ENCODE data around the gene MAP2K3.

DNA sequence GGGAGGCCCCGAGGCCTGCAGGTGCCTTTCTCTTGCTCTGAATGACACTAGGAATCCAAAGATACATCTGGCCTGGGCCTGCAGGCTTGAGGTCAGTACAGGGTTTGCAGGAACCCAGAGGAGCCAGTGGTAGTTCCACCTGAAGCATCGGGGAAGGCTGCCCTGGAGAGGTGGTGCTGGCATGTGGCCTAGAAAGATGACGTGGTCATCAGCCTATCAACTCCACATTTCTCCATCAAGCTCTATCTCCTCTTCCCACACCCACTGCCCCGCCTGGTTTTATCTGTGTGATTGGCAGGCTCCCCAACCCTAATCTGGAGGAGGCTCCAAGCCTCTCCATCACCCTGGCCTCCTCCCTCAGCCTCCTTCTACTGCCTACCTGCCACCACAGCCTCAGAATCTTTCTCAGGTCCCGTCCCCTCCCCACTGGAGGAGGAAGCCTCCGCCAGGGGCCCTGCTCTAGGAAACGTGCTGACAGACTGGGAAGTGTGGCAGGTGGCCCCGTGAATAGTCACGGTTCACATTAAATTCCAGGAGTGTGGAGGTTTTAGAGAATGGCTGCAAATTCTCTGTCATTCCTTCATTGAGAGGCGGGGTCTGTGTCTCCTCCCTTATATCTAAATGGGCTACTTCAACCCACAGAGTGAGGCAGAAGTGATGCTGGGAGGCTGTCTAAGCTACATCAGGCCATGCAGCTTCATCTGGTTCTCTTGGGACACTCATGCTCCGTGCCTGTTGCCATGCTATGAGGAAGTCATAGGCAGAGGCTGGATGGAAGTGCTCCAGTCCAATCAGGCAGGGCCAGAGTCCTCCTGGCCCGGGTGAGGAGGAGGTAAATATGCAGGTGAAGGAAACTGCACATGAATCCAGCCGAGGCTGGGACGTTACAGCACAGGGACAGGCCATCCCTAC, 11.4 kb upstream of the MAP2K3 start:
- no peak for TF ChIP-seq EP300 (IDR thresholded peaks at IDR 0.05; ENCODE audit: borderline replicate concordance in 1 of 2, control insufficient read depth in 1 of 2, low read depth in 2 of 2, low read length in 2 of 2)
- TF ChIP-seq, protein P1, sequence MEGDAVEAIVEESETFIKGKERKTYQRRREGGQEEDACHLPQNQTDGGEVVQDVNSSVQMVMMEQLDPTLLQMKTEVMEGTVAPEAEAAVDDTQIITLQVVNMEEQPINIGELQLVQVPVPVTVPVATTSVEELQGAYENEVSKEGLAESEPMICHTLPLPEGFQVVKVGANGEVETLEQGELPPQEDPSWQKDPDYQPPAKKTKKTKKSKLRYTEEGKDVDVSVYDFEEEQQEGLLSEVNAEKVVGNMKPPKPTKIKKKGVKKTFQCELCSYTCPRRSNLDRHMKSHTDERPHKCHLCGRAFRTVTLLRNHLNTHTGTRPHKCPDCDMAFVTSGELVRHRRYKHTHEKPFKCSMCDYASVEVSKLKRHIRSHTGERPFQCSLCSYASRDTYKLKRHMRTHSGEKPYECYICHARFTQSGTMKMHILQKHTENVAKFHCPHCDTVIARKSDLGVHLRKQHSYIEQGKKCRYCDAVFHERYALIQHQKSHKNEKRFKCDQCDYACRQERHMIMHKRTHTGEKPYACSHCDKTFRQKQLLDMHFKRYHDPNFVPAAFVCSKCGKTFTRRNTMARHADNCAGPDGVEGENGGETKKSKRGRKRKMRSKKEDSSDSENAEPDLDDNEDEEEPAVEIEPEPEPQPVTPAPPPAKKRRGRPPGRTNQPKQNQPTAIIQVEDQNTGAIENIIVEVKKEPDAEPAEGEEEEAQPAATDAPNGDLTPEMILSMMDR (IDR thresholded peaks at IDR 0.05 in 2 of 3, conservative IDR thresholded peaks at IDR 0.05 in 1 of 3; ENCODE audit: control insufficient read depth in 2 of 3, extremely low read depth in 1 of 3, insufficient read depth in 1 of 3, low read depth in 3 of 3, low read length in 3 of 3), result no peak
- TF ChIP-seq FOS (IDR thresholded peaks at IDR 0.05; ENCODE audit: borderline replicate concordance, extremely low read depth, insufficient read length), result no peak
- no peak for TF ChIP-seq POLR2AphosphoS2 (IDR thresholded peaks at IDR 0.05; ENCODE audit: low read depth, low read length)
- TF ChIP-seq SREBF2 (IDR thresholded peaks at IDR 0.05; ENCODE audit: low read length), result no peak
